Progenitor cell of endocrine pancreas (in vitro differentiated cells): ENCODE measurements around the gene PPP1R3F. TPM values are rescaled to one million over a fixed set of nuclear protein-coding genes. Genes with fewer than 3 reads are reported as not detected.

Experiments used
- DNase-seq: peaks from one replicate; pipeline ENCODE4 v3.0.0; 2021; ENCODE audit warnings: low spot score; ENCODE audit not compliant: unreplicated experiment
- H3K27ac Mint-ChIP-seq: 2 replicates; pipeline ENCODE4 v1.8.0; 2021; ENCODE audit warnings: mild to moderate bottlenecking, moderate library complexity, mixed read lengths
- H3K27me3 Mint-ChIP-seq: 2 replicates; pipeline ENCODE4 v1.8.0; 2021; ENCODE audit warnings: mixed read lengths
- H3K36me3 Mint-ChIP-seq: 2 replicates; pipeline ENCODE4 v1.8.0; 2022; ENCODE audit warnings: mixed read lengths; ENCODE audit not compliant: insufficient read depth
- H3K4me1 Mint-ChIP-seq: 2 replicates; pipeline ENCODE4 v1.8.0; 2021; ENCODE audit warnings: low read depth, mixed read lengths
- H3K4me3 Mint-ChIP-seq: 2 replicates; pipeline ENCODE4 v1.8.0; 2021; ENCODE audit warnings: low read depth, mild to moderate bottlenecking, moderate library complexity, mixed read lengths
- H3K9me3 Mint-ChIP-seq: 2 replicates; pipeline ENCODE4 v1.8.0; 2021; ENCODE audit warnings: low read depth, mixed read lengths
- total RNA-seq: library from RNA; stranded (reverse); gene quantifications from 2 replicates; pipeline ENCODE4 v1.2.1, GENCODE V29; 2021
- TF ChIP-seq, protein P1 (sequence below): fragments of 200-600 bp; sonication (generic); IDR thresholded peaks from one replicate; pipeline ENCODE4 v1.5.0; 2021; ENCODE audit warnings: antibody characterized with exemption, mild to moderate bottlenecking; ENCODE audit not compliant: unreplicated experiment

Gene PPP1R3F
- total RNA-seq, 1 donor from 2014 or later, result 10.2 TPM

DNA sequence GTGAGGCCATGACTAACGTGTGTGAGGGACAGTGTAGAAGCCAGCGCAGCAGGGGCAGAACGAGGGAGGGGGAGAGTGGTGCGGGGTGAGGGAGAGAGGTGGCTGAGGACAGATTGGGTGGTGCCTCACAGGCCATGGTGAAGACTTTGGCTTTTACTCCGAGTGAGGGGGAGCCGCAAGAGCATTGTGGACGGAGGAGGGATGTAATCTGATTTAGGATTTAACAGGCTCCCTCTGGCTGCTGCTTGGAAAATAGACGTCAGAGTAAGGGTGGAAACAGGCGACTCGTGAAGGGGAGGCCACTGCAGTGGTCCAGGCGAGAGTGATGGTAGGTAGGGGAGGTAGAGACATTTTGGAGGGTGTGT is 13.0 kb downstream of the PPP1R3F start:
- peaks cover 5% of the 10 kb centered on the region for H3K9me3 Mint-ChIP-seq
- peaks cover 1% of the 10 kb centered on the region for H3K36me3 Mint-ChIP-seq
- peaks cover 8% of the 10 kb centered on the region for H3K4me1 Mint-ChIP-seq
- no peaks in the 10 kb centered on the region for H3K27me3 Mint-ChIP-seq
- no peak overlapping the region for H3K4me3 Mint-ChIP-seq
- TF ChIP-seq, protein P1, sequence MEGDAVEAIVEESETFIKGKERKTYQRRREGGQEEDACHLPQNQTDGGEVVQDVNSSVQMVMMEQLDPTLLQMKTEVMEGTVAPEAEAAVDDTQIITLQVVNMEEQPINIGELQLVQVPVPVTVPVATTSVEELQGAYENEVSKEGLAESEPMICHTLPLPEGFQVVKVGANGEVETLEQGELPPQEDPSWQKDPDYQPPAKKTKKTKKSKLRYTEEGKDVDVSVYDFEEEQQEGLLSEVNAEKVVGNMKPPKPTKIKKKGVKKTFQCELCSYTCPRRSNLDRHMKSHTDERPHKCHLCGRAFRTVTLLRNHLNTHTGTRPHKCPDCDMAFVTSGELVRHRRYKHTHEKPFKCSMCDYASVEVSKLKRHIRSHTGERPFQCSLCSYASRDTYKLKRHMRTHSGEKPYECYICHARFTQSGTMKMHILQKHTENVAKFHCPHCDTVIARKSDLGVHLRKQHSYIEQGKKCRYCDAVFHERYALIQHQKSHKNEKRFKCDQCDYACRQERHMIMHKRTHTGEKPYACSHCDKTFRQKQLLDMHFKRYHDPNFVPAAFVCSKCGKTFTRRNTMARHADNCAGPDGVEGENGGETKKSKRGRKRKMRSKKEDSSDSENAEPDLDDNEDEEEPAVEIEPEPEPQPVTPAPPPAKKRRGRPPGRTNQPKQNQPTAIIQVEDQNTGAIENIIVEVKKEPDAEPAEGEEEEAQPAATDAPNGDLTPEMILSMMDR, result no peak
- no peak overlapping the region for H3K27ac Mint-ChIP-seq
- no peak for DNase-seq

- Mint-ChIP-seq H3K36me3 (peaks cover 1% of the 10 kb centered on the region), H3K27me3 (no peaks in the 10 kb centered on the region), H3K4me1 (no peaks in the 10 kb centered on the region), H3K27ac (no peak overlapping the region), H3K4me3 (no peak overlapping the region), H3K9me3 (peaks cover 8% of the 10 kb centered on the region)
- TF ChIP-seq, protein P1, result no peak
- no peak for DNase-seq
These were observed 14.6 kb downstream of the PPP1R3F start for GRCh38 chrX:49284212-49284611.

DNA sequence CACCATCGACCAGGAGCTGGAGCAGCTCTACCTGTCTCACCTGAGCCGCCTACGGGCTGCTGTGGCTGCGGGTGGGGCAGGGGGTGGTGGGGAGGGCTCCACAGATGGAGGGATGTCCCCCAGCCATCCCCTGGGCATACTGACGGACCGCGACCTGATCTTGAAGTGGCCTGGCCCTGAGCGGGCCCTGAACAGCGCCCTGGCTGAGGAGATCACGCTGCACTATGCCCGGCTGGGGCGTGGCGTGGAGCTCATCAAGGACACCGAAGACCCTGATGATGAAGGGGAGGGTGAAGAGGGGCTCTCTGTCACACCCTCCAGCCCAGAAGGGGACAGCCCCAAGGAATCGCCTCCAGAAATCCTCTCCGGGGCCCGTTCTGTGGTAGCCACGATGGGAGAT is 16.5 kb downstream of the PPP1R3F start:
- H3K9me3 Mint-ChIP-seq, result peaks cover 6% of the 10 kb centered on the region
- H3K4me1 Mint-ChIP-seq, result no peaks in the 10 kb centered on the region
- no peaks in the 10 kb centered on the region for H3K27me3 Mint-ChIP-seq
- no peak overlapping the region for H3K27ac Mint-ChIP-seq
- no peak for DNase-seq
- H3K36me3 Mint-ChIP-seq, result peaks cover 1% of the 10 kb centered on the region
- H3K4me3 Mint-ChIP-seq, result no peak overlapping the region
- TF ChIP-seq, protein P1, result no peak

DNA sequence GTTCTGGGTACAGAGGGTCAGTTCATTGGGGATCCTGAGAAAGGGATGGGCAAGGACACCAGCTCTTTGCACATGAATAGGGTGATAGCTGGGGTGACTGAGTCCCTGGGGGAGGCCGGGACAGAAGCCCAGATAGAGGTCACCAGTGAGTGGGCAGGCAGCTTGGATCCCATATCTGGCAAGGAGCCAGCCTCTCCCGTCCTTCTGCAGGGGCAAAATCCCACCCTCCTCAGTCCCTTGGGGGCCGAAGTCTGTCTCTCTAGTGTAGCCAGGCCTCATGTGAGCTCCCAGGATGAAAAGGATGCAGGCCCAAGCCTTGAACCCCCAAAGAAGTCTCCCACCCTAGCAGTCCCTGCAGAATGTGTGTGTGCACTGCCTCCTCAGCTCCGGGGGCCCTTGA is 17.0 kb downstream of the PPP1R3F start:
- no peak for DNase-seq
- H3K27ac Mint-ChIP-seq, result no peak overlapping the region

GRCh38 chrX:49287665-49288064 is 18.1 kb downstream of the PPP1R3F start:
- Mint-ChIP-seq H3K36me3 (no peaks in the 10 kb centered on the region), H3K27ac (no peak overlapping the region), H3K4me1 (peaks cover 2% of the 10 kb centered on the region), H3K4me3 (no peak overlapping the region), H3K27me3 (peaks cover 3% of the 10 kb centered on the region), H3K9me3 (peaks cover 3% of the 10 kb centered on the region)
- TF ChIP-seq, protein P1, result no peak
- DNase-seq, result no peak

More for the DNA sequence above, 17.0 kb downstream of the PPP1R3F start:
- H3K4me3 Mint-ChIP-seq, result no peak overlapping the region
- H3K4me1 Mint-ChIP-seq, result no peaks in the 10 kb centered on the region
- TF ChIP-seq, protein P1, result no peak
- H3K9me3 Mint-ChIP-seq, result peaks cover 6% of the 10 kb centered on the region
- peaks cover 1% of the 10 kb centered on the region for H3K36me3 Mint-ChIP-seq
- no peaks in the 10 kb centered on the region for H3K27me3 Mint-ChIP-seq
